ENCODE measurements around the gene GNGT1.

The GNGT1 gene

GRCh38 chr7:93906267-93906666, at the start of gene GNGT1:
GNGT1 (plus strand) TSS chr7:93906567; CDS start chr7:93906747, 180 bp downstream.
- DNase-seq: no peak

GRCh38 chr7:93858857-93859256, 47.5 kb upstream of the GNGT1 start:
- DNase-seq: no peak

DNA sequence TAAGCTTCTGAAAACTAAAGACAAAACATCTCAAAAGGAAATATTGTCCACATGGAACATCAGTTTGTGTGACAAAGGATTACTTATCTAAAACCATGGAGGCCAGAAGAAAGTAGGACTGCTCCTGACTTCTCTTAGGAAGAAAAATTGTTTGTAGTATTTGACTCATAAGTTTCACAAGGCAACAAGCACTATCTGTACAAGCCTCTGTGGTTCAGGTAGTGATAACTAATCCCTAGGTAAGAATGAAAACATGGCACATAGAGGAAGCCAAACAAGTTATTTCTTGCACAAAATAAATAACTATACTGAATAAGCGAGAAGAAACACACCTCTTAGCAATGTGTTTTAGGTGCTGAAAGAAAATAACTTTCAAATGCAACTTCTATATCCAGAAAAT, 46.1 kb upstream of the GNGT1 start:
- no peak for DNase-seq

GRCh38 chr7:93861325-93861949, 44.9 kb upstream of the GNGT1 start:
- DNase-seq: no peak

GRCh38 chr7:93862651-93863050, 43.7 kb upstream of the GNGT1 start:
- DNase-seq: no peak

GRCh38 chr7:93866886-93867285, 39.5 kb upstream of the GNGT1 start:
- DNase-seq: no peak

- DNase-seq: no peak
These were observed 32.3 kb upstream of the GNGT1 start for GRCh38 chr7:93873998-93874574.

DNA sequence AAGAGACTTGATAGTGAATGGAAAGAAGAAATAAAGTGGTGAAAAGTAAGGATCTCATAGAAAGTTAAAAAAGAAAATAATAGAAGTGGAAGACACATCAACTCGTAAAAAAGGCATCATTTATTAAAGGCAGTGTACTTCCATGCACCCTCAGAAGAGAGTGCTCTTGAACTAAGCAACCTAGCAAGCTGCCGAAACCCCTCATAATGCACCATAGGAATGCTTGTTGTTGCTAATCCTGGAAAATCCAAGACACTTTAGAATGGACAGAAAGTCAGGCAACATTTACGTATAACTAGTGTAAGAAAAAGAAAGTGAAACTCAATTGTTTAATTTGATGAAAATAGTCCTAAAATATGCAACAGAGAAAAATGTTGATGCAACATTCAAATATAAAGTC, 28.6 kb upstream of the GNGT1 start:
- DNase-seq: no peak

- no peak for DNase-seq
These were observed 27.0 kb upstream of the GNGT1 start for GRCh38 chr7:93879356-93879755.

GRCh38 chr7:93882468-93882867, 23.9 kb upstream of the GNGT1 start:
- DNase-seq: no peak

GRCh38 chr7:93883078-93883916, 23.1 kb upstream of the GNGT1 start:
- no peak for DNase-seq

DNA sequence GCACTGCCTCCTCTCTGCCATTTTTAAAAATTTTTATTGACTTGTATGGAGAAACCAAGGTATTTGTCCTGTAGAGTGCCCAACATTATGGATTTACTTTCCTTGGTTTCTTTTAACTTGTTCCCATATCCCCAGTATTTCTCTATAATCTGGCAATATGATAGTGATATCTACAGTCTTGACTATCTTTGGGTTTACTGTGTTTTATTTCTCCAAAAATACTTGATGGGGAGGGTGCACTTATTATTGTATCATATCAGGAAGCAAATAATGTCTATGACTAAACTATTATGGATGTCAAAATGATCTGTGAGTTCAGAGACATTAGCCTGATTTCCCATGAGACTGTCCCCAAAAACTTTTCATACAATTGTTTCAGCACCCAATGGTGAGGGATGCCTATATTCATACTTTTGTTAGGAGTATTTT, 22.4 kb upstream of the GNGT1 start:
- no peak for DNase-seq

GRCh38 chr7:93884541-93884940, 21.8 kb upstream of the GNGT1 start:
- no peak for DNase-seq

DNA sequence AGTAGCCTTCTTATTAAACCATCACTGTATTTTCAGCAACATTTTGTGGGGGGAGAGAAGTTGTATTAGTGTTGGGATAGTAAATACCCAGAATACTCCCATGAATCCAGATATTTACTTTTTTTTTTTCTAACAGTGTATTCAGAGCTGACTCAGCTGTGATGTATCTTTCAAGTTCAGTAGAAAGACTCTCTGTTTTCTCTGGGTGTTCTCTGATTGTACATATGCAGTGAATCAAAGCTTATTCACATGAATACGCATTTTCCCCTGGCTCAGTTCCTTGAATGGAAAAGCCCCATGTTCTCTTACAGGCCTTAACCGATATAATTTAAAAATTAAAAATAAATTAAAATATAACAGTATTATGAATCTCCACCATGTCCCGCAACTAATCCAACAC, 17.1 kb upstream of the GNGT1 start:
- no peak for DNase-seq

- DNase-seq: no peak
These were observed 16.3 kb upstream of the GNGT1 start for GRCh38 chr7:93890041-93890463.

GRCh38 chr7:93890464-93891068, 15.8 kb upstream of the GNGT1 start, which contains the start of gene TFPI2:
TFPI2 (minus strand) TSS chr7:93890753; CDS start chr7:93890678, 75 bp downstream.
- DNase-seq: no peak

DNA sequence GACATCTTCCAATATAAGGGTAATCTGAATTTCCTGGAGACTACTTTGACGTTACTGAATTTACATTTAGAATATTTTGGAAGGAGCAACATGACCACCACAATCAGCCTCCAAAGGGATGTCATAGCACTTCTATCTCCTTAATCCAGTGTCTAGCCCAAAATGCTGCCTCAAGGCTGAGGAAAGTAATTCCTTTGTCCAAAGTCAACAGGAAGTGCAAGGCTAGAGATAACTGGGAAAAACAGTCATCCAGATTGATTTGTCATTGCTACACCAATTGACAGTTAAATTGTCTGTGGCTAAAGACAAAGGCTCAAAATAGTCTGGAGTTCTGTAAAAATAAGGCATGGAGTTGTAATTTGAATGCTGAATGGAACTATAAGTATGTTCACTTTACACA, 11.9 kb upstream of the GNGT1 start:
- no peak for DNase-seq

DNA sequence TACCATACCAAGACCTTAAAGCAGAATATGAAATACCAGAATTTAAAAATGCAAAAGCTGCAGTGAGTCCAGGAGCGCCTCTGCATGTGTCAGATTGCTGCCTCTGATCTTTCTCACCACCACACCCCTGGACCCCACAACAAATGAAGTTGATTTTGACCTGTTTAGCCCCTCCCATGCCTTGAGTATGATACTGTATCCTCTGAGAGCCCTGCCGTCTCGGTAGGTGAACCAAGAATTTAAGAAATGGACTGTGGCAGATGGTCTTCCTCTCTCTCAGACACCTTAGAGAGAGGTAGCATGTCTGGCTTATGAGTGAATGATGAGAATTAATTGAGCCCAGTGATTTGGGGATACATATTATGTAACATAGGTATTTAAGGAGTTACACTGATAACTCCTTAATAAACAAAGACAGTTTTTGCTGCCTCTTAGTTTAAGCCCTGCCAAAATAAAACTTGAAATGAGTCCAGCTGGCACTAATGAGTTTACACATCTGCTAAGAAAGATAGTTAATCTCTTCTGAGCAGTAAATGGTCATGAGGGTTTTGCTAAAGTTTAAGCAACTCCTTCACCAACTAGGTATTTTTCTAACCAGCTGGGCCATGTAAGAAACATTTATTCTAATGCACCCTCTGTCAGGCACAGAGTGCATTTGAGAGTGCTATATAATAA, 11.3 kb upstream of the GNGT1 start:
- DNase-seq: no peak

GRCh38 chr7:93895859-93896600, 10.3 kb upstream of the GNGT1 start:
- no peak for DNase-seq

DNA sequence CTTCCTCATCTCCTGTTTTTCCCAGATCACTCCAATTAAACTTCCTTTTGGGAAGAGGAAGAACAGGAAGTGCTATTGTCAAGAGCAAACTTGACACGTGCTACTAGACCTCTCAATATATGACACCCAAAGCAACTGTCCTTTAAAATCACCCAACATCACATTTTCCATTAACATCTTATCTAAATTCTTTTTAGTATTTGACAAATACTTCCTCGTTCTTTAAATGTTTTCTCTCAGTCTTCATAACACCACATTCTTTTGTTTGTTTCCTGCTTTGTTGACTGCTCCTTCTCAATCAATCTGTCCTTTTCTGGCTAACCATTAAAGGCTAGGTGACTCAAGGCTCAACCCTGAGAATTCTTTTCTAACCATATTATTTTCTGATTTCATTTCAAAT, 8.7 kb upstream of the GNGT1 start:
- no peak for DNase-seq

GRCh38 chr7:93902777-93903423, 3.5 kb upstream of the GNGT1 start:
- DNase-seq: no peak

All from CD4-positive, alpha-beta T cell treated with Interleukin-4 for 1 hour (primary cell).